Activated CD4-positive, alpha-beta T cell treated with anti-CD3 and anti-CD28 coated beads, Interleukin-2, Interleukin-6, amounts not matched to agents 100 ng/mL and 50 ng/mL, durations not matched to agents 16 hours and 8 hours (primary cell): ENCODE measurements around the gene PSMA3.
A peak's percentile ranks its signal among the peaks of the same experiment; 100 is the strongest.

ENCODE experiments used
- DNase-seq: peaks from one replicate; pipeline ENCODE4 v3.0.0-alpha.2; 2020

Gene PSMA3

GRCh38 chr14:58272588-58273372 lies 28.1 kb downstream of the PSMA3 start:
- DNase-seq, result no peak

GRCh38 chr14:58274881-58275280 lies 30.2 kb downstream of the PSMA3 start:
- no peak for DNase-seq

GRCh38 chr14:58275527-58276190 lies 31.0 kb downstream of the PSMA3 start:
- DNase-seq, result no peak

GRCh38 chr14:58276208-58276607 lies 31.6 kb downstream of the PSMA3 start:
- no peak for DNase-seq

- DNase-seq, result no peak
Measured at GRCh38 chr14:58278177-58278576, 33.5 kb downstream of the PSMA3 start.

- peak; percentile 51 for DNase-seq
Measured at GRCh38 chr14:58280954-58281787, 36.5 kb downstream of the PSMA3 start.

GRCh38 chr14:58281969-58282368 lies 37.3 kb downstream of the PSMA3 start:
- no peak for DNase-seq

- DNase-seq, result no peak
Measured at GRCh38 chr14:58282925-58283593, 38.4 kb downstream of the PSMA3 start.

GRCh38 chr14:58283730-58284129 lies 39.1 kb downstream of the PSMA3 start:
- DNase-seq, result no peak

GRCh38 chr14:58285132-58285531 lies 40.5 kb downstream of the PSMA3 start:
- DNase-seq, result no peak

- DNase-seq, result no peak
Measured at GRCh38 chr14:58287607-58288042, 43.0 kb downstream of the PSMA3 start.

GRCh38 chr14:58288106-58288792 lies 43.6 kb downstream of the PSMA3 start:
- DNase-seq, result no peak

- DNase-seq, result no peak
Measured at GRCh38 chr14:58291646-58292045, 47.0 kb downstream of the PSMA3 start.

GRCh38 chr14:58292187-58292586 lies 47.5 kb downstream of the PSMA3 start:
- DNase-seq, result no peak

- DNase-seq, result no peak
Measured at GRCh38 chr14:58294201-58294600, 49.6 kb downstream of the PSMA3 start.

- DNase-seq, result peak; percentile 27
Measured at GRCh38 chr14:58296726-58297125, 52.1 kb downstream of the PSMA3 start.

- no peak for DNase-seq
Measured at GRCh38 chr14:58297412-58297761, 52.7 kb downstream of the PSMA3 start.

- DNase-seq, result peak; percentile 99
Measured at GRCh38 chr14:58297762-58298476, 53.3 kb downstream of the PSMA3 start.

GRCh38 chr14:58298477-58299400 lies 54.1 kb downstream of the PSMA3 start, which contains the start of gene ARID4A:
TSS of gene ARID4A (plus strand) at chr14:58298555. CDS start at chr14:58299855, 1,300 bp downstream.
- peak; percentile 47 for DNase-seq
